ENCODE measurements around the gene CEACAM19. TPM values are rescaled to one million over a fixed set of nuclear protein-coding genes. Genes with fewer than 3 reads are reported as not detected.

The CEACAM19 gene
- total RNA-seq, 1 experiment from 2014 or later: 3.5 TPM

GRCh38 chr19:44703336-44704078 is 32.2 kb downstream of the CEACAM19 start:
- H3K9ac ChIP-seq (ENCODE audit: extremely low read depth, insufficient read length, low read length): no peak overlapping the region
- no peak overlapping the region for H3K23ac ChIP-seq (ENCODE audit: insufficient read length, low read depth, low read length)
- no peaks in the 10 kb centered on the region for H3K4me1 ChIP-seq (ENCODE audit: insufficient read depth, low read length)
- no peaks in the 10 kb centered on the region for H3K27me3 ChIP-seq (ENCODE audit: insufficient read depth, low read length)
- no peak overlapping the region for H3K27ac ChIP-seq (ENCODE audit: insufficient read length, low read depth, low read length)
- H2BK20ac ChIP-seq (ENCODE audit: low read depth, low read length, poor library complexity, severe bottlenecking): no peak overlapping the region
- no peak for TF ChIP-seq CTCF (conservative IDR thresholded peaks at IDR 0.05)
- no peak overlapping the region for H2BK120ac ChIP-seq (ENCODE audit: low read depth, low read length, poor library complexity, severe bottlenecking)
- no peaks in the 10 kb centered on the region for H3K9me3 ChIP-seq (ENCODE audit: control insufficient read depth, low read depth, low read length)
- no peak overlapping the region for H4K5ac ChIP-seq (ENCODE audit: insufficient read length, low read depth, low read length)
- H2BK5ac ChIP-seq (ENCODE audit: insufficient read length, low read length): no peak overlapping the region
- no CpG with 5 or more reads among the region's 28 CpGs for WGBS (ENCODE audit: extremely low coverage, insufficient read length, low lambda C conversion rate)
- no peak overlapping the region for H2AK5ac ChIP-seq (ENCODE audit: insufficient read length, low read length)
- H3K4me2 ChIP-seq (ENCODE audit: insufficient read depth, insufficient read length, low read length): no peak overlapping the region
- no peak overlapping the region for H3K56ac ChIP-seq (ENCODE audit: insufficient read length, low read depth, low read length)
- H3K4ac ChIP-seq (ENCODE audit: low read depth, low read length): no peak overlapping the region
- Mint-ChIP-seq H3K36me3 (ENCODE audit: insufficient read depth in 1 of 3, low read depth in 3 of 3) (no peaks in the 10 kb centered on the region; a peak in 1 of 7 replicates), H3K4me1 (no peaks in the 10 kb centered on the region), H3K27ac (no peak overlapping the region), H3K4me3 (no peak overlapping the region), H3K9me3 (no peaks in the 10 kb centered on the region), H3K27me3 (ENCODE audit: low read depth) (peaks cover 5% of the 10 kb centered on the region)
- H3K79me2 ChIP-seq (ENCODE audit: insufficient read depth, low read length): no peaks in the 10 kb centered on the region
- H3K18ac ChIP-seq (ENCODE audit: insufficient read length, low read depth, low read length): no peak overlapping the region
- no peaks in the 10 kb centered on the region for H3K79me1 ChIP-seq (ENCODE audit: insufficient read depth, low read depth, low read length, poor library complexity, severe bottlenecking)
- no peak overlapping the region for H4K91ac ChIP-seq (ENCODE audit: insufficient read length, low read depth, low read length)
- DNase-seq: no peak
- no peak overlapping the region for H2BK15ac ChIP-seq (ENCODE audit: low read depth, low read length)
- no peak overlapping the region for H2AFZ ChIP-seq (ENCODE audit: low read length)
- H3K23me2 ChIP-seq (ENCODE audit: insufficient read length, low read depth, low read length, poor library complexity, severe bottlenecking): no peaks in the 10 kb centered on the region
- H3K14ac ChIP-seq (ENCODE audit: insufficient read depth, low read length): no peak overlapping the region
- no peaks in the 10 kb centered on the region for H4K20me1 ChIP-seq (ENCODE audit: control insufficient read depth, insufficient read depth, insufficient read length)
- no peak overlapping the region for H3T11ph ChIP-seq (ENCODE audit: low read length)
- no peak overlapping the region for H2BK12ac ChIP-seq (ENCODE audit: insufficient read length, low read depth, low read length)
- no peak overlapping the region for H4K8ac ChIP-seq (replicated peaks; ENCODE audit: insufficient read length, low read depth, low read length)
